Measurements from ENCODE around the gene OTUB2. TPM values are rescaled to one million over a fixed set of nuclear protein-coding genes. Genes with fewer than 3 reads are reported as not detected.

OTUB2 gene
- total and polyA plus RNA-seq, 2 donors (not counting 3 experiments of a cell fraction or from before 2014, with no cell fraction given) = 0.70 to 1.6 TPM

GRCh38 chr14:94021416-94022157, 4.6 kb upstream of the OTUB2 start:
- DNase-seq (ENCODE audit: low read depth, low spot score) = no peak
- Histone ChIP-seq H3K4me3 (replicated peaks in 1 of 3; ENCODE audit: insufficient read depth in 1 of 3, low read depth in 1 of 3, low read length in 3 of 3) (no peak overlapping the region), H3K9ac (replicated peaks; ENCODE audit: extremely low read depth, insufficient read depth, low read length) (no peak overlapping the region), H4K20me1 (replicated peaks; ENCODE audit: control insufficient read depth, extremely low read depth, insufficient read depth, low read length) (no peaks in the 10 kb centered on the region), H3K9me3 (replicated peaks; ENCODE audit: control insufficient read depth, insufficient read depth, low read length) (no peaks in the 10 kb centered on the region), H3K79me2 (ENCODE audit: control insufficient read depth, insufficient read depth, low read length) (no peaks in the 10 kb centered on the region), H3K4me2 (ENCODE audit: insufficient read depth, low read length) (no peak overlapping the region), H3K27ac (ENCODE audit: insufficient read depth, low read depth, low read length) (no peak overlapping the region), H2AFZ (ENCODE audit: low read depth, low read length) (no peak overlapping the region), H3K27me3 (ENCODE audit: control insufficient read depth in 2 of 2, insufficient read depth in 2 of 2, low read length in 2 of 2) (peaks cover 0 to 8% of the 10 kb centered on the region in 2 experiments), H3K36me3 (ENCODE audit: control insufficient read depth in 2 of 2, extremely low read depth in 1 of 2, insufficient read depth in 2 of 2, low read length in 2 of 2) (no peaks in the 10 kb centered on the region), H3K9me1 (replicated peaks; ENCODE audit: control insufficient read depth, extremely low read depth, insufficient read depth, low read length) (no peaks in the 10 kb centered on the region), H3K4me1 (ENCODE audit: control insufficient read depth, extremely low read depth, insufficient read depth, low read length) (no peaks in the 10 kb centered on the region)
- dilution Hi-C loops (cut with MboI; ENCODE audit: extremely low pct_ligation_motif_present, low sequenced_read_pairs) (no loop called here), intact Hi-C loops (cut with micrococcal nuclease) (no loop called here)
- no peak for FAIRE-seq
- ChIA-PET POLR2A (no interaction called here), CTCF (interaction anchor here (0.9 to 2.5 kb wide), 7 partner anchors 10 to 148 kb away, joined by 3 to 10 read pairs (median 4); no protein-coding TSS in a partner anchor)
- TF ChIP-seq POLR2A (IDR thresholded peaks at IDR 0.05; ENCODE audit: low read depth, low read length) (no peak), GATA2 (IDR thresholded peaks at IDR 0.05; ENCODE audit: insufficient read depth, insufficient read length, low read depth, low read length) (no peak), MYC (IDR thresholded peaks at IDR 0.05; ENCODE audit: low read depth, low read length) (no peak), POLR2AphosphoS5 (IDR thresholded peaks at IDR 0.05; ENCODE audit: insufficient read depth, low read depth, low read length) (no peak), EZH2 (IDR thresholded peaks at IDR 0.05; ENCODE audit: borderline replicate concordance, low read depth, low read length, severe bottlenecking) (no peak), CTCF (IDR thresholded peaks at IDR 0.05; ENCODE audit: extremely low read depth in 1 of 2, insufficient read depth in 1 of 2, low read depth in 1 of 2, low read length in 2 of 2) (no peak), FOS (IDR thresholded peaks at IDR 0.05; ENCODE audit: borderline replicate concordance, insufficient read depth, low read length) (no peak), JUN (IDR thresholded peaks at IDR 0.05; ENCODE audit: borderline replicate concordance, insufficient read depth, insufficient read length, low read depth) (no peak)
- TF ChIP-seq, protein P1, sequence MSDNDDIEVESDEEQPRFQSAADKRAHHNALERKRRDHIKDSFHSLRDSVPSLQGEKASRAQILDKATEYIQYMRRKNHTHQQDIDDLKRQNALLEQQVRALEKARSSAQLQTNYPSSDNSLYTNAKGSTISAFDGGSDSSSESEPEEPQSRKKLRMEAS (IDR thresholded peaks at IDR 0.05; ENCODE audit: insufficient read depth, insufficient read length) = no peak
- no TSS peak for BruUV-seq (replicated peaks)
